ENCODE data around the gene RIPK1.
"Not testable (repeated sequence)": the region's sequence is repeated elsewhere in the genome, so short reads cannot be mapped to it uniquely, and the experiment has no call there.

The RIPK1 gene

DNA sequence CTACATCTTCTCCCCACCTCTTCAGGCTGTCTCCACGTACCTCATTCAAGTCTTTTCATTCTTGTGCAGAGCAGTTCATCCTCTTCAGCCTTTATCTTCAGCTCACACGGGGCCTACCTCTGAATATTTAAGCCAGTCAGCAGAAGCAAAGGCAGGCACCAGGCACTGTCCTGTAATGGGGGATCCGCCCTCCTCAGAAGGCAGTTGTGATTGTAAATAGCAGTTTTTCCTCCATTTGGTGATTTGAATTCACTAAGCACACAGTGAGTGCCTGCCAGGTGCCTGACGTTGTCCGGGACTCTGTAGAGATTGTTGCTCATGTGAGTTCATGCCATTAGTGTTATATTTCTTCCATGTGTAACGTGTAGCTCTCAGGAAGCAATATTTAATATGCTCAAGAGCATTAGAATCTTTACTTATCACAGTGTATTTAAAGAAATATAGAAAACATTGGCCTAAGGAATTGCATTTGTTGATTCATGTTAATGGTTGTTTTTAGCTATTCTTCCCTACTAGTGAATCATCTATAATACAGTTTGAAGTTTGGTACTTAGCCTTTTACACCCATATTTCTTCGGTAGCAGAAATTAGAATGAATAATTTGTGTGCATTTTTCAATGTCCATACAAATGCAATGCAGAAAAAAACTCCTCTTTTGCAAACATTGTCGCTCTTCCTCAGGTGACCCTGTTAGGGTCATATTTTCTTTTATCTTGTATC, 68.2 kb downstream of the RIPK1 start:
- no peak for DNase-seq (ENCODE audit: low spot score)

DNA sequence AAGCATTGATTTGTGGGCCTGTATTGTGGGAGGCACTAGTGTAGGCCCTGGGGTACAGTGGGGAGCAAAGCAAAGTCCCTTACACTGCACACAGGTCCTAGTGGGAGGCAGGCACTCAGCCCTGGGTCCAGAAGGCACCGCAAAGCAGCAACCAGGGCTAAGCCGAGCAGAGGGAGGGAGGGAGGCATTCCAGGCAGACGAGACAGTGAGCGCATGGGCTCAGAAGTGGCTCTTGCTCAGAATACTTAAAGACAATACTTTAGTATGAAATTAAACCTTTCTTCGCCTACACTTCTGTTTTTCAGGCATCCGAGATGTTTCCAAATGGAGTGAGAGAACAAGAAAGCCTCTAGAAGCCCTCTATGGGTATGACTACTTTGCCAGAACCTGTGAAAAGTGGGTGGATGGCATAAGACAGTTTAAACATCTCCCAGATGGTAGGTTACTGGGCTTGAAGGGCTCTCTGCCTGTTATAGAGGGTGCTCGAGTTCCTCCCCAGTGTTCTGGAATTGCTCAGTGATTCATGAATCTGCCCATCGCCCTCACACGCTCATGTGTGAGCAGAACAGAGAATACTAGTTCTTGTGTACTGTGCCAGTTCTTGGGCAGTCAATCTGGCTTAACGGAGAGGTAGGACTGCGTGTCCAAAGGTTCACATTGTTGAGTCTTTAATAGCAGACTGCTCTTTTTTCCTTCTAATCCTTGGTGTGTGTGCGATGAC, 68.9 kb downstream of the RIPK1 start:
- DNase-seq (ENCODE audit: low spot score): no peak

DNA sequence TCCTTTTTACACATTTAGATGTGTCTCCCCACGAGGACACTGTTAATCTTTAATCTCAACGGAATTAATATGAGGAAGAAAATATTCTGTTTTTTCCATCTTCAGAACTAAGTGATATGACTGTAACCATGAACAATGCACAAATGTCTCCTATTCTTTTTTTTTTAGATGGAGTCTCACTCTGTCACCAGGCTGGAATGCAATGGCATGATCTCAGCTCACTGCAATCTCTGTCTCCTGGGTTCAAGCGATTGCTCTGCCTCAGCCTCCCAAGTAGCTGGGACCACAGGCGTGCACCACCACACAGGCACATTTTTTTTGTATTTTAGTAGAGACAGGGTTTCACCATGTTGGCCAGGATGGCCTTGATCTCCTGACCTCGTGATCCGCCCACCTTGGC, 69.6 kb downstream of the RIPK1 start:
- DNase-seq (ENCODE audit: low spot score): not testable (repeated sequence)

DNA sequence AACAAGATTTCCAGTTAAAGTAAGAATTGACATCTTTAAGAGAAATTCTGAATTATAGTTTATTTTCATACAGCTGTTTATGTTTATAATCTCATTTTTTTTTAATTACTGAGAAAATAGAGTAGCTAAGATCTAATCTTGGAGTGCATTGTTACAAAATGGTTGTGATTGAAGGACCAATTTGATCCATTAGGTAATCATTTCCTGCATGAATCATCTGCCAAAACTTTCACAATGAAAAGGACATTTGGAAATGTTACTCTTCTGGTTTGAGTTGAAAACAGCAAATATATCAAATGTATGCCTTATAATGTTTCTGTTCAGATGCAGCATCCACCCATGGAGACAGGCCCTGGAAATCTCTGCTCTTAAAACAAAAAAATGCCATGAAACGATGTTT, 70.0 kb downstream of the RIPK1 start:
- no peak for DNase-seq (ENCODE audit: low spot score)

DNA sequence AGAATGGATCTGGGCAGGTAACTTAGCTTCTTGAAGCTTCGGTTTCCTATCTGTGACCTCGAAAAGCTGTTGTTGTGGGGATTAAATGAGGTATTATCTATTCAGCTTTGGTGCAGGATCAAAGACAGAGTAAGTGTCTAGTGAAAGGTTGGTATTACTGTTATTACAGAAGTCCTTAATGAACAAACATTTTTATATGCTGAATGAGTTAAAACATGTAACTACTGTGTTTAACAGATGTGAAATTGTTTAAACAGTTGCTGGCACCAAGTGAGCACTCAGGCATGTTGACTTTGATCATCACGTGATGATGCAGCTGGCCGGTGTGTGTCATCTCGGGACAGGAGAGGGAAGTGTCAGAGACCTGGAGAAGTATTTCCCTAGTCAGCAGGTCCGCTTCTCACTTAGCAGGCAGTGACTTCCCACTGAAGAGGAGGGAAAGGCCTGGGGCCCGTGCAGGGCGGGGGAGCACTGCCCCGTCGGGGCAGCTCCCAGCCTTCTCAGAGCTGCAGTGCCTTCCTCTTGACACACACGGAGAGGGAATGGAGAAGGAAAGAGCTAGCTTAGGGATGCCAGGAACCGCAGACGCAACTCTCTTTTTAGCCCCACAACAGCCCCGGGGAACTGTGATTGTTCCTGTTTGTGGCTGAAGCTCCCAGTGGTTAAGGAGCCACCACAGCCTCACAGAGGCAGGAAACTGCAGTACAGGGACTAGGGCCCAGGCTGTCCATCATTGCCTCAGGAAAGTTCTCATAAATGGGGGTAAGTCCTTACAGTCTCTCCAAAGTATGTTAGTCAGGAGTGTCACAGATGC, 71.0 kb downstream of the RIPK1 start:
- peak; percentile 77 for DNase-seq (ENCODE audit: low spot score)

DNA sequence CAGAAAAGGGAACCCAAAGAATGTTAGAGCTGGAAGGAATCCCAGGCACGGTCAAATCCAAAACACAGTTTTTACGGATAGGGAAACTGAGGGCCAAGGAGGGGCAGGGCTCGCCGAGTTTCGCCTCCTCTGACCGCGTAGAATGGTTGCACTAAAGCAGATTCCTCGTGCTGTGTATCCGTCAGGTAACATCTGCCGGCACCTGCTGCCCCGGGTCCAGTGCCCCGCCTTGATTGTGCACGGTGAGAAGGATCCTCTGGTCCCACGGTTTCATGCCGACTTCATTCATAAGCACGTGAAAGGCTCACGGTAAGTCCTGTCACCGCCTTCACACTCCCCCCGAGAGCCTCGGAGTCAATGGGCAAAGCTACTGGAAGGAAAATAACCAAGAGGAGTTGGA, 71.9 kb downstream of the RIPK1 start:
- no peak for DNase-seq (ENCODE audit: low spot score)

DNA sequence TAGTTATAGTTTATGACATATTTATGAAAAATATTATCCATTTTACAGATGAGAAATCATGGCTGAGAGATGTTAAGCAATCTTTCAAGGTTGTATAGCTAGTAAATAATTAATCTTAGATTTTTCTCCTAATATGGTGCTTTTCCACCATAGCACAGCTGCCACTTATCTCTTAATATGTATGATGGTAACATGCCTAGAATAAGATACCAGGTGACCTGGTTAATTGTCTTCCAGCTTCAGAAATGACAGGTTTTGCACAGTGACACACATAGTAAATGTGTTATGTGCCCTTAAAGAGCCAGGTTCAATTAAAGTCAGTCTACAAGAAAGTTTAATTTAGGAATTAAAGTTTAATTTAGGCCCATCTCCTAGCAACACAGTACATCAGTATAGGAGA, 74.2 kb downstream of the RIPK1 start:
- DNase-seq (ENCODE audit: low spot score): no peak

DNA sequence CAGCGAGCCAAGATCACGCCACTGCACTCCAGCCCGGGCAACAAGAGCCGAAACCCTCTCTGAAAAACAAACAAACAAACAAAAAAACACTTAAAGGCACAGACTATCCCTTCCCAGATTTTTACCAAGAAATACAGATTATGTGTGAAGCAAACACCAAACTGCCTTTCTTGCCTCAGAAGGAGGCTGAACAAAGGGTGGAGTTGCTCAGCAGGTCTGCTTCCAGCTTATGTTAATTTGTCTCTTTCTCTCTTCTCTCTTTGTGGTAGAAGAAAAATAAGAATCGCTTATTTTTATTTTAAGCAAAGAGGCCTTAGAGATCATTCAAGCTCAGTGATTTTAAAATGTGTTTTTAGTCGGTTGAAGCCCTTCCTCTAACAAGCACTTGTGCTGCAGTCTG, 74.9 kb downstream of the RIPK1 start:
- DNase-seq (ENCODE audit: low spot score): no peak

DNA sequence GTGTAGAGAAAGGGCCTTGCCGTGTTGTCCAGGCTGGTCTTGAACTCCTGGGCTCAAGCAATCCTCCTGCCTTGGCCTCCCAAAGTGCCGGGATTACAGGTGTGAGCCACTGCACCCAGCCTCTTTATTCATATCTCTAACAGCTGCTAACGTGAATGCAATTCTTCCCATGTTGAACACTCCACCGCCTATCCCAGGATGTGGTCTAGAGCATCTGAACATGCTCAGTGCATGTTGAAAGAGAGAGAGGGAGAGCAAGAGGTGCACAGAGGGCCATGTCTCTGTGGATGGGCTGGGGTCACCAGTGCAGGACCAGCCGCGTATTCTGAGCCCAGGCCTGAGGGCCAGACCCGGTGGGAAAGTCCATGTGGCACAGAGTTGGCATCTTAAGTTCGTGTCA, 76.3 kb downstream of the RIPK1 start:
- DNase-seq (ENCODE audit: low spot score): no peak

DNA sequence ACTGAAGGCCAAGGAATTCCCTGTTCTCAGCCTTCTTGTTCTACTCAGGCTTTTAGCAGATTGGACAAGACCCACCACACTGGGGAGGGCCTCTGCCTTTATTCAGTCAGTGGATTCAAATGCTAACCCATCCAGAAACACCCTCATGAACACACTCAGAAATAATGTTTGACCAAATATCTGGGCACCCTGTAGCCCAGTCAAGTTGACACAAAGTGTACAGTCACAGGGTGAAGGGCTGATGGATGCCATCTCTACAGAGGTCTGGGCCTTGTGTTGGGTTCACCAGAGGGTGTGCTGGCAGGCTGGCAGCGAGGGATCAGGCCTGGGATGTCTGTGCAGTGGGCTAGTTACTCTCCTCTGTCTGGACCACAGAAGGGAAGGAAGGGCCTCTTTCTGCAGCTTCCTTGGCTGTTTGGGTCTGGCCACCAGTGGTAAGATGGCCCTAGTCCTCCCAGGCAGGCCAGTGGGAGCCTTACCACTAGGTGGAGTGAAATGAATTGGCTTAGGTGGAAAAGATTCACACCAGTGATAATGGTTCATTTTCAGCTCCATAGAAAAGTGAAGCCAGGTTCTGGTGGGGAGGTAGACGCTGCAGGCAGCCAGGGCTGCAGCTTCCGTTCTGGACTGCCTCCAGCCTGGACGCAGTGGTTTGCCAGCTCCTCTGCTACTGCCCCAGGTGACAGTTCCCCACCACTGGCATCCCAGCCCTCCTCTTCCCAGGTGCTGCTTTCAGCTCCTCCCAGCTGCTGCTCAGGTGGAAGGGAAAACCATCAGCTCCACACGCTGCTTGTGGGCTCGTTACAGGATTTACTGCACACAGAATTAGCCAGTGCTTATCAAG, 79.8 kb downstream of the RIPK1 start:
- DNase-seq (ENCODE audit: low spot score): no peak

DNA sequence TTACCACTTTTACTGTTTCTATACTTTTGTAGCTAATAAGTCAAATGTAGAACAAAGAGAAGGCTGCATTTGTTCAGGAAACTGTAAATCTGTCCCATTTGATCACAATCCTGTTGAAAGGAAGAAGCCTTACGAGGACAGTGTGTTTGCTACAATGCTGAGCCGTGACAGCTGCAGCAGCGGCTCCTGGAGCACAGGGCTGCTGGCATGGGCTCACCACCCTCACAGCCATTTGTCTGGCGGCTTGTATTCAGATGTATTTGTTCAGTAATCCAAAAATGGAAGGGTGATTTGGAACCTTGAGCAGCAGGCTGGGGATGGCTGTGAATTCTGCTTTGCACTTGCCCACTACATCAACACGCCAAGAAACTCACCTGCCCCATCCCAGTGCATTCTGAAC, 83.4 kb downstream of the RIPK1 start:
- no peak for DNase-seq (ENCODE audit: low spot score)

DNA sequence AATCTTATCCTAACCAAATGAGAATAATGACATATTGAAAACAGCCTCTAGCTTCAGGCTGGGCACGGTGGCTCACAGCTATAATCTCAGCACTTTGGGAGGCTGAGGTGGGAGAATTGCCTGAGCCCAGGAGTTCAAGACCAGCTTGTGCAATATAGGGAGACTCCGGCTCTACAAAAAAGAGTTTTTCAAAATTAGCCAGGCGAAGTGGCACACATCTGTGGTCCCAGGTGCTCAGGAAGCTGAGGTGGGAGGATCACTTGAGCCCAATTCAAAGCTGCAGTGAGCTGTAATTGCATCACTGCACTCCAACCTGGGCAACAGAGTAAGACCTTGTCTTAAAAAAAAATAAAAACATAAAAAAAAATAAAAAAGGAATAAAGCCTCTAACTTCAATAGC, 84.4 kb downstream of the RIPK1 start:
- DNase-seq (ENCODE audit: low spot score): no peak

DNA sequence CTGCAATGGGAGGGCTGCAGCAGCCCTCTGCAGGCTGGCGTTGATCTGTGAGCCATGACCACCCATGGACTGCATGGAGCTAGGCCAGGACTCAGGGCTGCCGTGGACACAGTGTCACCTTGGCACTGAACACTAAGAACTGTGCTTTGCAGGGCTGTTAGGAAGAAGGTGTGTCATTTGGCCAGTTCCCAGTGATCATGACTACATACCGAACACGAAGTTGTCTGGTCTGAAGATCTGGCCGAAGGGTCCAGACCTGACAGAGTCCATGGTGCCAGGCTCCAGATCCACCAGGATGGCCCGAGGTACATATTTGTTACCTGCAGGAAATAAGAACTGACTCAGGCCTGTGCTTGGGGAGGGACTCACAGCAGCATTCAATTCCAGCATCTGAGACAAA, 87.1 kb downstream of the RIPK1 start:
- DNase-seq (ENCODE audit: low spot score): not testable (repeated sequence)

DNA sequence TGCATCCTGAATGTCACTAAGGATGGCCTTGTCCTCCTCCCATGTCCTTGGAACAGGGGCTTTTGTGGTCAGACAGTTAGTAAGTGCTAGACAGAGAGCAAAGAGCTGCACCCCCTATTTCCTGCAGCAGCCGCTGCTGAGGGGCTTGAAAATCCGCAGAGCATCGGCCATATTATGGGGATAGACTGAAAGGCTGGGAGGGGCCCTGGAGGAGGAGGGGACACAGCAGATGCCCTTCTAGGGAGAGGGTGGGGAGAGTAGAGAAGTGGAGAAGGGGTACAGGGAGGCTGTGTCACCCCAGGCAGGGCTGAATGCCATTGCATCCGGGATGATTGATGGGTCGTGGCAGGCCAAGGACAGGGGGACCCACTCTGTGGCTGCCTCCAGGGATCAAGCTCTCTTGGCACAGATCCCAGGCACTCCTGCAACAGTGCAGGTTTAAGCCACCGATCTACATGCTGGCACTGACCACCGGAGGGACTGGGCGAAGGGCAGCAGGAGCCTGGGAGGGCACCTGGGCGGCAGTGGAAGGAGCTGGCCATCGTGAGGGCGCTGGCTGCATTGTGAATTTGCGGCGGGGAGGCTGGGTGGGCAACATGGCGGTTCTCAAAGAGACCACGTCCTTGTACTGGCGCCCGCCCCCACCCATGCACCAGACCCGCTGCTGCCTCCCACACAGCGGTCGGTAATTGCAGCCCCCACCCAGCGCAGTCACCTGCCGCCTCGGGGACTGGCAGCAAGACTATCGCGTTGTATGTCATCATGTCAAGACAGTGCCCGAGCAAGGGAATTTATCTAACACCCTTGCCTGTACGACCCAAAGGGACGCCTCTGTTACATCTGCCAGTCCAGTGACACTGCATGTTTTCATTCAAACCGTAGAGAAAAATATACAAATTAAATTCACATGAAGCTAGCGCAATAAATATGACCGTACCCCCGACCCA, 88.2 kb downstream of the RIPK1 start:
- DNase-seq (ENCODE audit: low spot score): not testable (repeated sequence)

DNA sequence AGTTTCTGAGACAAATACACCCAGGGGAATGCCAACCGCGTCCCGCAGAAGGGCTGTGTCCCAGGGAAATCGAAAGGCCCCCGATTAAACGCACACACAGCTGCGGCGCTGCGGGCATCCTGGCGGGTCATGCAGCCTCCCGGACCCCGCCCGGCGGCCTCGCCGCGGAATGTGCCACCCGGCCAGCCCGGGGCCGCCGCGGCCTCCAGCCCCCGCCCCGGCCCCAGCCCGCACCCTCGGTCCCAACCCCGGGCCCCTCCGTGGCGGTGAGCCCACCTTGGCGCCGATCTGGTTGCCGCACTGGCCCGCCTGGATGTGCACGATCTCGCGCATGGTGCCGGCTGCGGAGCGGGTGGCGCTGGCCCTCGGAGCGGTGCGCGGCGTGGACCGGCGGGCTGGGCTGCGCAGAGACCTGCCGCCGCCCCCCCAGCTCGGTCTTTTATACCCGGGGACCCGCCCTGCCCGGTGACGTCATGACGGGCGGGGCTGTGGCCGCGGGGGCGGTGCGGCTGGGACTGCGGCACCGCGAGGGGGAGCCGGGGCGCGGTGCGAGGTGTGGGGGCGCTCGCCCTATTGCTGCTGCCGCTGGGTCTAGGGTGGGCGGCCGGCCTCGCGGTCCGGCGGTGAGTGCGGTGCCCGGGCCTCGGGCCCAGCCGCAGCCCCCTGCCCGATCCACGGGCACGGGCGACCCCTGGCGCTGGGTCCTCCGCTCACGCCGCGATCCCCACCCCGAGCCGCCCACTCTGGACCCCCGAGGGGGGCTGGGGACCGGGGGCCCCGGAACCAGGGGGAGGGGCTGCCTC, 89.0 kb downstream of the RIPK1 start, which contains the start of gene TUBB2A:
TUBB2A (minus strand) TSS at position 414 of the 803 bp plus-strand sequence; CDS start at position 333, 81 bp downstream.
- peak; percentile 82 for DNase-seq (ENCODE audit: low spot score)

DNA sequence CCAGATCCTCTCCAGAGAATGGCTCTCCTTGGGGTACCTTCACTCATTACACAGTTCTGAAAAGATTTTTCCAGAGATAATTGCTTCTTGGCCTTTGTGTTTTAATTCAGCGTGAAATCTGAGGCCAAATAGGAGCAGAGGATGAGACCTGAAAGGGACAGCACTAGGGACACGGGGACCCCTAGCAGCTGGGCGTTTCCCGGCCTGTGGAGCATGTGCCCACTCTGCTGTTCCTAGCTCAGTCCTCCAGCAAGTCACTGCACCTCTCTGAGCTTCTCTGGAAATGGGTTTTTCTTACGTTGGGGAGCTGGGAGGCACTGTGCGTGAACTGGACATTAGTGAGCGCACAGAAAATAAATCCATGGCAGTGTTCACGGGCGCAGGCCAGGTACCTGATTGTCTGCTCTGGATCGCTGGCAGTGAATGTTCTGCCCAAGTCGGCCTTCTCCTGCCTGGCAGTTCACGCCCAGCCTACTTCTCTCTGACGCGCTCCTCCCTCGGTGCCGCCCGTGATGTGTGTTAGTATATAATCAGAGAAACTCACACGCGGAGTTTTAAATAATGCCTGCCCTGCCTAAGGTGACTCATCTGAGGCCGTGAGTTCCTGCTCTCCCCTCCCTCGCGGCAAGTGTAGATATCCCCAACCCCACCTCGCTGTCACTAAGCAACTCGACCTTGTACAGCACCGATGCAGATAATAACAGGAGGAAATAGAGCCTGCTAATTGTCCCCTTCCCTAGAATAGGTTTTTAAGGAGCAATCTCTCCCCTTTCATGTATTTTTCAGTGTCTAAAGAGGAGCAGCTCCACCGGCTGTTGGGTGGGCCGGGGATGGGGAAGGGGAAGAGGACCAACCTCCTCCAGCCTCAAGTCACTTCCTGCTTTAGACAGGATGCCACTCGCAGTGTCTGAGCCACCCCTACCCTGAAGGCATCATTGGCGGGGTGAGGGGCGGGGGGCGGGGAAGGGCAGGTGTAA, 91.8 kb downstream of the RIPK1 start:
- DNase-seq (ENCODE audit: low spot score): no peak

DNA sequence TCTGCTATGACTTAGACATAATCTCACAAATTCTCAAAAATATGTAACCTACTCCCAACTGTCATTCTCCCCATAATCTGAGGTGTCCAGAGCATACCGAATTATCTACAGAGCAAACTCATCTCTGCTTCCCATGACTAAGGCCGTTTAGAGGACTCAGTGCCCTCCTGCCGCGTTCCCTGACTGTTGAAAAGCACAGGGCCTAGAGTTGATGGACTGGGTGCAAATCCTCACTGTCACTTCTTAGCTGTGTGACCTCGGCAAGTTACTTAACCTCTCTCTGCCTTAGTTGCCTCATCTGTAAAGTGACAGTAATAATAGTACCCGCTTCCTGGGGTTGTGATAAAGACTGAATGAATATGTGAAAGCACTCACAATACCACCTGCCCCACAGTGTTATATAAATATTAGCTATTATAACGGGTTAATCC, 93.8 kb downstream of the RIPK1 start:
- DNase-seq (ENCODE audit: low spot score): no peak

DNA sequence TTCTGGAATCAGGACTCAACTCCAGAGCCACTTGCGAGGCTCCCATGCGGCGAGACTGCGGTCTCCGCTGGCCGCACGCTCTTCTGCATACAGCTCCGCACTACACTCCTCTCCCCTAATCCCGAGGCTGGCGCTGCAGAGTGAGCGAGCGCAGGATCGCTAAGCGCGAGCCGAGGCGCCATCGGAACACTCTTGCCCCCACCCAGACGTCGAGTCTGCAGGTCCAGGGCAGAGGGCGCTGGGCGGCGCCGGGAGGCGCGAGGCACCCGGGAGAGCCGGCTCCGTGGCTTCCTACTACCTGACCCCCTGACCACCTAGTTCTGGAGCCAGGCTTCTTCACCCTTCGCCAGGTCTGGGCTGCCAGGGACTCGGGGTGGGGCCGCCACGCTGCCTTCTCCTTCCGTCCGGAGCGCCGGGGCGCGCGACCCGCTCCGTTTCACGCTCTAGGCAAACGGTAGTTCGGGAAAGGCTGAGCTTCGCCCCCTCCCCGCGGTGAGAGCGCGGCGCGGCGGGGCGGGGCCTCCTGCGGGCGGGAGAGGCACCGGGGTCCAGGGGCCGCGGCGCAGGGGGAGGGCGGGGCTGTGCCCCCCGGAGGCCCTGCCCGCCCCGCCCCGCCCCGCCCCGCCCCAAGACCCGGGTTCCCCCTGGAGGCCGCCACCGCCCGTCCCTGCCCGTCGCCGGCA, 94.4 kb downstream of the RIPK1 start:
- peak; percentile 79 for DNase-seq (ENCODE audit: low spot score)

Measured in HuH-7 (cell line).